ENCODE data around the gene C1QL4.

- no peak for TF ChIP-seq CTCF (IDR thresholded peaks at IDR 0.05)
- TF ChIP-seq POLR2A (IDR thresholded peaks at IDR 0.05), result no peak
These were observed 40.4 kb upstream of the C1QL4 start for GRCh38 chr12:49377386-49377785.
